ENCODE results near the gene SS18L1. TPM values are rescaled to one million over a fixed set of nuclear protein-coding genes. Genes with fewer than 3 reads are reported as not detected.

The SS18L1 gene
- total RNA-seq, 1 donor from 2014 or later: 19.9 TPM

DNA sequence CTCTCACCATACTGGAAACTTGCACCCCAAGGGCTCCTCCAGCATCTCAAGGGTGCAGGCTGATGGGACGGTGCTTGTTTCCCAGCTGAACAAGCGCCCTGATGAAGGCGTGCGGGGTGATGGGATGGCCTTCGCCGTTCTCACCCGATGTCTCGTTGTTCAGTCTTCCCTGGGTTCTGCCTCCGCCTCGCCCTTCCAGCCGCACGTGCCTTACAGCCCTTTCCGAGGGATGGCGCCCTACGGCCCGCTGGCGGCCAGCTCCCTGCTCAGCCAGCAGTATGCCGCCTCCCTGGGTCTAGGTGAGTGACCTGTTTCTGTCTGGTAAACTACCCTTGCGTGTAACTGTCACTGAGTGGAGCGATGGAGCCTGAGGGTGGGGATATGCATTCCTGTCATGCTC, 17.4 kb upstream of the SS18L1 start:
- Mint-ChIP-seq H3K36me3 (ENCODE audit: unreplicated experiment) (peaks cover 41% of the 10 kb centered on the region), H3K27ac (ENCODE audit: unreplicated experiment) (no peak overlapping the region)
- TF ChIP-seq, protein P1, sequence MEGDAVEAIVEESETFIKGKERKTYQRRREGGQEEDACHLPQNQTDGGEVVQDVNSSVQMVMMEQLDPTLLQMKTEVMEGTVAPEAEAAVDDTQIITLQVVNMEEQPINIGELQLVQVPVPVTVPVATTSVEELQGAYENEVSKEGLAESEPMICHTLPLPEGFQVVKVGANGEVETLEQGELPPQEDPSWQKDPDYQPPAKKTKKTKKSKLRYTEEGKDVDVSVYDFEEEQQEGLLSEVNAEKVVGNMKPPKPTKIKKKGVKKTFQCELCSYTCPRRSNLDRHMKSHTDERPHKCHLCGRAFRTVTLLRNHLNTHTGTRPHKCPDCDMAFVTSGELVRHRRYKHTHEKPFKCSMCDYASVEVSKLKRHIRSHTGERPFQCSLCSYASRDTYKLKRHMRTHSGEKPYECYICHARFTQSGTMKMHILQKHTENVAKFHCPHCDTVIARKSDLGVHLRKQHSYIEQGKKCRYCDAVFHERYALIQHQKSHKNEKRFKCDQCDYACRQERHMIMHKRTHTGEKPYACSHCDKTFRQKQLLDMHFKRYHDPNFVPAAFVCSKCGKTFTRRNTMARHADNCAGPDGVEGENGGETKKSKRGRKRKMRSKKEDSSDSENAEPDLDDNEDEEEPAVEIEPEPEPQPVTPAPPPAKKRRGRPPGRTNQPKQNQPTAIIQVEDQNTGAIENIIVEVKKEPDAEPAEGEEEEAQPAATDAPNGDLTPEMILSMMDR (IDR thresholded peaks at IDR 0.05): no peak

DNA sequence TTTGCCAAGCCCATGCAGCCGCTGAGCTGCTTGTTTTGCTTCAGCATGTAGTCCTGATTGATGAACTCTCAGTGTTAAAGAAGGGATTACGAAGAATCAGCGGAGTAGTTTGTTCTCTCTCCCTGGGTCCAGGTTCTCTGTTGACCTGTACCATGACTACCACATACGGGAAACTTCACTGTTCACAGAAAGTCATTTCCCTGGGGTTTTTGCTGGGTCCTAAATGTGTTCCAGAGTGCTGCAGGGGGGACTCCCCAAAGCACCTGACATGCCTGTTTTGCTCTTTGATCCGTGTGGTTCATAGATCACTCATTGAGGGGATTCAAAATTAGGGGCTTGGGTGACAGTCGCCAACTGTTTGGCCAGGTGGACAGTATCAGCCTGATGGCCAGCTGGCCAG, 15.8 kb upstream of the SS18L1 start:
- no peak overlapping the region for H3K4me3 Mint-ChIP-seq (ENCODE audit: unreplicated experiment)
- H3K4me1 Mint-ChIP-seq (ENCODE audit: unreplicated experiment): peaks cover 18% of the 10 kb centered on the region
- no peaks in the 10 kb centered on the region for H3K9me3 Mint-ChIP-seq (ENCODE audit: unreplicated experiment)
- no peaks in the 10 kb centered on the region for H3K27me3 Mint-ChIP-seq (ENCODE audit: unreplicated experiment)
- TF ChIP-seq, protein P1 (IDR thresholded peaks at IDR 0.05): no peak
- no peak overlapping the region for H3K27ac Mint-ChIP-seq (ENCODE audit: unreplicated experiment)
- peaks cover 53% of the 10 kb centered on the region for H3K36me3 Mint-ChIP-seq (ENCODE audit: unreplicated experiment)
- DNase-seq (ENCODE audit: extremely low spot score, unreplicated experiment): no peak

More for the DNA sequence above, 17.4 kb upstream of the SS18L1 start:
- peaks cover 20% of the 10 kb centered on the region for H3K4me1 Mint-ChIP-seq (ENCODE audit: unreplicated experiment)
- no peaks in the 10 kb centered on the region for H3K9me3 Mint-ChIP-seq (ENCODE audit: unreplicated experiment)
- no peaks in the 10 kb centered on the region for H3K27me3 Mint-ChIP-seq (ENCODE audit: unreplicated experiment)
- H3K4me3 Mint-ChIP-seq (ENCODE audit: unreplicated experiment): no peak overlapping the region
- DNase-seq (ENCODE audit: extremely low spot score, unreplicated experiment): no peak

DNA sequence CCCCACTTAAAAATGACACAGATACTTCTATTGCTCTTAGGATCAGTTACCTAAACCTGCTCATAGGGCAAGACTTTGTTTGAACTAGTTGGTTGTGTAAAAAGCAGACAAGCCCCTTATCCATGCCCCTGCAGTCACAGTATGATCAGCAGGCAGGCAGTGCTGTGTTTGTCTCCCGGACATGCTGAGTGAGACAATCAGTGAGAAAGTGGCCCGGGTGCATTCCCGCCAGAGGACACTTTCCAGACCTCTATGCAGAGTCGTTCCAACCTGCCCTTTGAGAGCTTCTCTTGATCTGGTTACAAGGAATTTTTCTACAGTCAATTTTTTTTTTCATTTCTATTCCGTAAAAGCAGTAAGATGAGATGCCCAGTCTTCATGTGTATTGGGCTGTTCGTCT, 15.1 kb upstream of the SS18L1 start:
- TF ChIP-seq, protein P1 (IDR thresholded peaks at IDR 0.05): no peak
- Mint-ChIP-seq H3K27me3 (ENCODE audit: unreplicated experiment) (no peaks in the 10 kb centered on the region), H3K9me3 (ENCODE audit: unreplicated experiment) (no peaks in the 10 kb centered on the region), H3K27ac (ENCODE audit: unreplicated experiment) (no peak overlapping the region), H3K4me1 (ENCODE audit: unreplicated experiment) (peaks cover 15% of the 10 kb centered on the region), H3K4me3 (ENCODE audit: unreplicated experiment) (no peak overlapping the region), H3K36me3 (ENCODE audit: unreplicated experiment) (peaks cover 56% of the 10 kb centered on the region)
- no peak for DNase-seq (ENCODE audit: extremely low spot score, unreplicated experiment)

DNA sequence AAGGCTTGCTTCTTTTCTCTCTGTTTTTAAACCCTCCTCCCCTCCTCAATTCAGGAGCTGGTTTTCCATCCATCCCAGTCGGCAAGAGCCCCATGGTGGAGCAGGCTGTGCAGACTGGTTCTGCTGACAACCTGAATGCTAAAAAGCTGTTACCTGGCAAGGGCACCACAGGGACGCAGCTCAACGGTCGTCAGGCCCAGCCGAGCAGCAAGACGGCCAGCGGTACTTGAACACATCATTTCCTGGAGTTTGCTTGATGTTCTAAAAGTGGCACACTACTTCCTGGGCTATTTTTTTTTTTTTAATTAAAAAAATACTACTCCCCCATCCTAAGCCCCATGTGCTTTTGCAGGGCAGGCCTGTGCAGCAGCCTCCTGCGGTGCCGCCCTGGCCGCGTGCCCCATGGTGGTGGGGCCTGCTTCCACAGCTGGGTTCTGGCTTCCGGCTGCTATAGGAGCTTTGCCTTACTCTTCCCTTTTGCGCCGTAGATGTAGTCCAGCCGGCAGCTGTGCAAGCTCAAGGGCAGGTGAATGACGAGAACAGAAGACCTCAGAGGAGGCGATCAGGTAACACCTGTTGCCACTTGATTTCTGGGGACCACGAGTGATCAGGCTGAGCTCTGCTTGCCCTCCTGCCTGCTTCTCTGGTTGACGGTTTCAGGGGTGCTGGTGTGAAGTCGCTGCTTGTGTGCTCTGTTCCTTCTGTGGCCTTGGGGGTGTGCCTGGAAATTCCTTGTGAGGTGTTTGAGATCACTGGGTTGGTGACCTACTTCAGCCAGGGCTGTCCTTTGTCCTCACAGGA, 13.6 kb upstream of the SS18L1 start:
- no peak for DNase-seq (ENCODE audit: extremely low spot score, unreplicated experiment)
- TF ChIP-seq, protein P1 (IDR thresholded peaks at IDR 0.05): no peak
- Mint-ChIP-seq H3K4me1 (ENCODE audit: unreplicated experiment) (peaks cover 2% of the 10 kb centered on the region), H3K9me3 (ENCODE audit: unreplicated experiment) (no peaks in the 10 kb centered on the region), H3K27me3 (ENCODE audit: unreplicated experiment) (no peaks in the 10 kb centered on the region), H3K4me3 (ENCODE audit: unreplicated experiment) (no peak overlapping the region), H3K36me3 (ENCODE audit: unreplicated experiment) (peaks cover 57% of the 10 kb centered on the region), H3K27ac (ENCODE audit: unreplicated experiment) (no peak overlapping the region)

DNA sequence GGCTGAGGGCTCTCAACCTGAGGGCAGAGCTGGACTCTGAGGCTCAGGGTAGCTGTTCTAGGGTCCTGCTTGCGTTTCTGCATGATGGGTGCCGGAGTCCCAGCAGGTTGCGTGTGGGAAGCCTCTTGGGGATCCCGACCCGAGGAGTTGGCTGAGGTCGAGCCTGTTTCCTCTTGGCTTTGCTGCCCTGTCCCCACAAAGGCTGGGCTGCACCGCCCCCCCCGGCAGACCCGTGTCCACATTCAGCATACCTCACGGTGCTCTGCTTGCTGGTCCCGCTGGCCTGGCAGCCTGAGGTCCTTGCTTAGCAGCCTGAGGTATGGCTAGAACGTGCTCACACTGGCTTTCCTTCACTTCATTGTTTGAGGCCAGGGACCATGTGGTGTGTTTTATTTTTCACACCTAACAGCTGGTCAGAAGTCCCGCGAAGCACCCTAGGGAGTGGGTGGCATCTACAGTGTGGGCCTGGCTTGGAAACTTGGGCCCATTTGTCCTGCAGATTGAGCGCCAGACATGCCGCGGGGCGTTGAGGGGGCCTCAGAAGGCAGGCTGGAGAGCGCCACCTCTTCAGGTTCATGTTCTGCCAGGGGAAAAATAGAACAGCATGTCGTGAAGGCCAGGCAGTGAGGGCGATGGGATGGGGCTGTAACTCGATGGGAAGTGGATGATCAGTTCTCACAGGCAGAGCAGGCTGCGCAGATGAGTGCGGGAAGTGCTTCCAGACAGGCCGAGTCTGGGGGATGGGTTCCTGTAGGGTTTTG, 11.8 kb upstream of the SS18L1 start:
- Mint-ChIP-seq H3K4me1 (ENCODE audit: unreplicated experiment) (no peaks in the 10 kb centered on the region), H3K4me3 (ENCODE audit: unreplicated experiment) (no peak overlapping the region), H3K36me3 (ENCODE audit: unreplicated experiment) (peaks cover 52% of the 10 kb centered on the region), H3K27ac (ENCODE audit: unreplicated experiment) (no peak overlapping the region), H3K9me3 (ENCODE audit: unreplicated experiment) (no peaks in the 10 kb centered on the region), H3K27me3 (ENCODE audit: unreplicated experiment) (no peaks in the 10 kb centered on the region)
- DNase-seq (ENCODE audit: extremely low spot score, unreplicated experiment): no peak
- TF ChIP-seq, protein P1 (IDR thresholded peaks at IDR 0.05): no peak
